ENCODE data around the gene EXOC4.

DNA sequence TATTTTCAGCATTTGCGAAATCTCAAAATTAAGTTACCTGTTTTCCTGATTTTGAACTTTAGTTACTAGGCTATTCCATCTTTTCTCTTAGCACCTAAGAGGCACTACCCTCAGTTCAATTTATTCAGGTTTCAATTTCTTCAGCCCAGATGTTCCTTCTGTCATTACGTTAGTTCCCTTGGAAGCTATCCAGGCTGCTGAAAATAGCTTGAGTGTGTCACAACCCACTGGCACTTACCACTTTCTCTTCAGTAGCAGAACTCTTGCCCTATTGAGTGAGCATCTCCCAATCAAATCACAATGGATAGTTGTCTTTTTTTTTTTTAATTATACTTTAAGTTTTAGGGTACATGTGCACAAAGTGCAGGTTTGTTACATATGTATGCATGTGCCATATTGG, 541.6 kb downstream of the EXOC4 start:
- TF ChIP-seq, protein P1, sequence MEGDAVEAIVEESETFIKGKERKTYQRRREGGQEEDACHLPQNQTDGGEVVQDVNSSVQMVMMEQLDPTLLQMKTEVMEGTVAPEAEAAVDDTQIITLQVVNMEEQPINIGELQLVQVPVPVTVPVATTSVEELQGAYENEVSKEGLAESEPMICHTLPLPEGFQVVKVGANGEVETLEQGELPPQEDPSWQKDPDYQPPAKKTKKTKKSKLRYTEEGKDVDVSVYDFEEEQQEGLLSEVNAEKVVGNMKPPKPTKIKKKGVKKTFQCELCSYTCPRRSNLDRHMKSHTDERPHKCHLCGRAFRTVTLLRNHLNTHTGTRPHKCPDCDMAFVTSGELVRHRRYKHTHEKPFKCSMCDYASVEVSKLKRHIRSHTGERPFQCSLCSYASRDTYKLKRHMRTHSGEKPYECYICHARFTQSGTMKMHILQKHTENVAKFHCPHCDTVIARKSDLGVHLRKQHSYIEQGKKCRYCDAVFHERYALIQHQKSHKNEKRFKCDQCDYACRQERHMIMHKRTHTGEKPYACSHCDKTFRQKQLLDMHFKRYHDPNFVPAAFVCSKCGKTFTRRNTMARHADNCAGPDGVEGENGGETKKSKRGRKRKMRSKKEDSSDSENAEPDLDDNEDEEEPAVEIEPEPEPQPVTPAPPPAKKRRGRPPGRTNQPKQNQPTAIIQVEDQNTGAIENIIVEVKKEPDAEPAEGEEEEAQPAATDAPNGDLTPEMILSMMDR (conservative IDR thresholded peaks at IDR 0.05; ENCODE audit: low read length), result no peak
- TF ChIP-seq EZH2phosphoT487 (IDR thresholded peaks at IDR 0.05; ENCODE audit: borderline replicate concordance), result no peak
